HG03280 (cell line): ENCODE data around the gene SEPTIN5.

ENCODE experiments used
- ATAC-seq: cut with Tn5 transposase; IDR thresholded peaks from one replicate; pipeline ENCODE4 v1.9.1; 2021; ENCODE audit warnings: mild to moderate bottlenecking, moderate library complexity; ENCODE audit not compliant: unreplicated experiment

The SEPTIN5 gene

GRCh38 chr22:19731361-19732135 is 17.2 kb downstream of the SEPTIN5 start:
- no peak for ATAC-seq

DNA sequence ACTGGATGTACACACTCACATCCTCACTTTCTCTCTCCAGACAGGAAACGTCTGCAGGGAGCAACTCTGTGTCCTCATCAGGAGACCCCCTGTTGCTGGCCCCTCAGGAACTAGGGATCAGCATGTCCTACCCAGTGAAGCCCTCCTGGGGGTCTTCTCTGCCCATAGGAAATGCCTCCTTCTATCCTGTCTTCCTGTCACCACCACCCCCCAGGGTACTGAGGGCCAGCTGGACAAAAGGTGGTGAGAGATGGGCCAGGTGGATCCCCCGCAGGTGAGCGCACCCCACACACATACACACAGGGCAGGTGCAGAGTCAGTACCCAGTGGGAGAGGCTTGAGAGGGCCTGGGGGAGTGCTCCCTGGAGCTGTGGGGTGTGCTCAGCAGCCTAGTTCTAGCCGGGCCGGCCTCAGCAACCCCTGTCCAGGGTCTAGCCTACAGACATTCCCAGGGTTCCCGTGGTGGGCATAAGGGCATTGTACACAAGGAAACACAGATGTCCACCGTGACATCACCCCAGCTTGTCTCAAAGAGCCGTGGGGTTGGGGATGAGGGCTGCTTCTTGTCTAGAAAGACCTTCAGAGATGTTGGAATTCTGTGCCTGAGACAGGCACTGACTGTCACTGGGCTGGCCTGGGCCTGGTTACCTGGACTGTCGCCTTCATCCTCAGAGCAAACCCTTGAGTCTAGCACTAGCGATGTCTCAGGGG is 18.3 kb downstream of the SEPTIN5 start:
- no peak for ATAC-seq

- ATAC-seq: no peak
These were observed 19.5 kb downstream of the SEPTIN5 start for GRCh38 chr22:19733755-19734154.

DNA sequence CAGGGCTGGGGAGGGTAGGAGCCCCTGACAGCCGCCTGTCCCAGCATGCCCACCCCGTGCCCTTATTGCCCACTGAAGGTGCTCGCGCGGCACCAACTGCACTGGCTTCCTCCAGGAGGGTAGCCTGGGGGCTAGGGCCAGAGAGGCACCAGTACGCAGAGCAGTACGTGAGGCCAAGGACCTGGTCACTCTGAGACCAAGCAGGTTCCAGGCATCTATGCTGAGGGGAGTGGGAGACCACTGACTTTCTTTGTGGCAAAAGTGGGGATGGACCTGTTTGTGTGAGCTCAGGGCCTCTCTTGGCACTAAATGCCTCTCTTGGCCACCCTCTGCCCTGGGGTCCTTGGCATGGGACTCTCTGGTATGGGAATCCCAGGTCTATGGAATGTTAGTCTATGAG is 19.9 kb downstream of the SEPTIN5 start:
- ATAC-seq: no peak

- no peak for ATAC-seq
These were observed 20.6 kb downstream of the SEPTIN5 start for GRCh38 chr22:19734837-19735382.

GRCh38 chr22:19735665-19736510 is 21.6 kb downstream of the SEPTIN5 start:
- no peak for ATAC-seq

GRCh38 chr22:19737846-19738663 is 23.8 kb downstream of the SEPTIN5 start:
- no peak for ATAC-seq

DNA sequence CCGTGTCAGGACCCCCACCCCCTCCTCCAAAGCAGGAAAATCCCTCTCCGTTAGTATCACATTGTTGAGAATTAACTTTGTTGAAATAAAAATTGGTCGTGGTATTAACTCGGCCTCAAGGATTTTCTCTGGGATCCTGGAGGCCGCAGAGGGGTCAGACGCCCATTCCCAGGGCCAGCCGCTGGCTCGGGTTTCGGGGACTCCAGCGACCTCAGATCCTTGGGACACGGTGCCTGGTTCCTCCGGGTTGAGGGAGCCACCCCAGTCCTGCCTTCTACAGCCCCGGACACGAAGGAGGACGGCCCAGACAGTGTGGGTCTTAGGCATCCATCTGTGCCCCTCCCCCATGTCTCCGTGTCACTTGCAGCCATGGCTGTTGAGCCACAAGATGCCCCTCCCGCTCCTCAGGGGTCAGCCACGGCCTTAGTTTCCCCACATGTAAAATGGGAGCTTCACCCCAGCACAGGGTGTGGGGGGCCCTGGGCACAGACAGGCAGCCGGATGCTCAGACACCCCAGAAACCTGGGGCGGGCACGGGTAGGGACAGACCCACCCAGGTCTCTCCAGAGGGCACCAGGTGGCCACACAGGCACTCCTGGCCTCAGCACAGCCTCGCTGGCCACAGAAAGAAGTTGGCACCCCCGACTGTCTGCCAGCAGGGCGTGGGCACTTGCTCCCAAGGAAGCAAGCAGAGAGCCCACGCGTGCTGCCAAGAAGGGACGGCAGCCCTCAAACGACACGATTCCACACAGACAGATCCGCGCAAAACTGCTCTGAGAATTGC is 24.6 kb downstream of the SEPTIN5 start:
- no peak for ATAC-seq

- ATAC-seq: no peak
These were observed 25.2 kb downstream of the SEPTIN5 start for GRCh38 chr22:19739448-19739895.

GRCh38 chr22:19739911-19740449 is 25.7 kb downstream of the SEPTIN5 start:
- no peak for ATAC-seq

GRCh38 chr22:19740586-19740985 is 26.3 kb downstream of the SEPTIN5 start:
- ATAC-seq: no peak

DNA sequence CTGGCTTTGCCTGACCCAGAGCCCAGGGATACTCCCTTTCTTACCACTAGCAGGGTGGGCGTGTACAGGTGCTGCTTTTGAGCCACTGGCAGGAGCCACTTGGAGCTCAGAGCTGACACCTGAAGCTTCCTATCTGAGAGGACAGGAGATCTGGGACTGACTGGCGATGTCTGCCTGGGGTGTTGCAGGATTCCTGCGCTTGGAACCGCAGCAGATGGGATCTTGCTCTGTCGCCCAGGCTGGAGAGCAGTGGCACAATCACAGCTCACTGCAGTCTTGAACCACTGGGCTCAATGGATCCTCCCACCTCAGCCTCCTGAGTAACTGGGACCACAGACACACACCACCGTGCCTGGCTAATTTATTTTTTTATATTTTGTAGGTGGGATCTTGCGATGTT is 26.8 kb downstream of the SEPTIN5 start:
- ATAC-seq: no peak

- ATAC-seq: no peak
These were observed 28.1 kb downstream of the SEPTIN5 start for GRCh38 chr22:19742160-19743066.

DNA sequence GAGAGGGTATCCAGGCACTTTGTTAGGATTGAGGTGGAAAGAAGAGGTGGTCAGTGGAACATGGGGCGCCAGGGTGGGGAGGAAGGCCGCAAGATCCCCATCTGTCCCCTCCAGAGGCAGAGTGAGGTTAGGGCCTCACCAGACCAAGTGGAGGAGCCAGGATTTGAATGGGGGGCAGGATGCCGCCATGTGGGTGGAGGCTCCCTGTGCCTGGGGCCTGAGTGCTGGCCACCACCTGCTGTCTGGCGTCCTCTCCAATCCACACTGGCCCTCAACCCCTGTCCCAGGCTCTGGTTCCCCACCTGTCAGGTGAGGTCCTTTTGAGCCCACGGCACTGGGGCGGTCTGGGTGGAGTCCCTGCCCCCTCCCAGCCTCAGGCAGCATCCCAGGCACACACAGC is 28.8 kb downstream of the SEPTIN5 start:
- no peak for ATAC-seq

DNA sequence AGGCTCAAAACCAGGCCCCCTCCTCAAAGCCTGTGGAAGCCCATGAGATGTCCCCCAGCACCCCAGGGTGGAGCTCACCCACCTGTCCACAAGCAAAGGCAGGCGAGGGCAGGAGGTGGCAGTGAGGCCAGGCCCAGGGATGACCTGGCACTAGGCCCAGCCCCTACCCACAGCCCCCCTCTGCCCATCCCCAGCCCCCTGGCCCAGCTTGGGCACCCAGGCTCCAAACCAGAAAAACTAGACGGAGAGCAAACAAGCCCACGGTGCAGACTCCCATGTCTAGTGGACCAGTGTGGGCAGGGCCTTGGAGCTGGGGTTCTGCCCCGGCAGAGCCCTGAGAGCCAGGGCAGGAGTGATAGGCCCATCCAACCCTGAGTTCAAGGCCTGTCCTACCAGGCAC is 29.3 kb downstream of the SEPTIN5 start:
- ATAC-seq: no peak

DNA sequence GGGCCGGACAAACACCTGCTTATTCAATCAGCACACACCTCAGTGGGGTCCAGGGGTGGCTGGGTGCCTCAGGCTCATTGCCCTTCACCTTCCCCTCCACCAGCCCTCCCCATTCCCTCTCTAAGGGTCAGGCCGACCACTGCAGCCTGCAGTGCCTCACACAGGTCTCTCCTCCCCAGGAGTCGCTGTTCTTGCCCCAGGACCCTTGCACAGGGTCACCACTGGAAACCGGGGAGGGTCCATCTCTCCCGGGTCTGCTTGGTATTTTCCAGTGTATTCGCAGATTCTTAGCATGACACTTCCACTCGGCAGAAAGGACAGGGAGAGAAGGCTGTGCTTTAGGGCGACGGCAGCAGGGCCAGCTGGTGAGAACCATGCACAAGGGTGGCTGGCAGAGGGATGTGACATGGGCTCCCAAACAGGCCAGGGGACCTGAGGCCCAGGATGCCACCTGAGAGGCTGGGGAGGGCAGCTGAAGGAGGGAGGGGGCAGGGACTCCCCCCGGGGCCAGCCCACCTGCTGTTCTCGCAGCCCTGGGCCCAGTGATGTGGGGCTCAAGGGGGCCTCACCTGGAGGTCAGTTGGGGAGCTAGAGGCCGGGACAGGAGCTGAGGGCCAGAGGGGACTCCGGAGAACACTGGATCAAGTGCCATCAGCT is 30.2 kb downstream of the SEPTIN5 start:
- ATAC-seq: no peak
